ENCODE data around the gene CORT. TPM values are rescaled to one million over a fixed set of nuclear protein-coding genes. Genes with fewer than 3 reads are reported as not detected.
"Not testable (repeated sequence)": the region's sequence is repeated elsewhere in the genome, so short reads cannot be mapped to it uniquely, and the experiment has no call there.

CORT gene
- total RNA-seq, 1 donor from 2014 or later: 0.36 TPM

DNA sequence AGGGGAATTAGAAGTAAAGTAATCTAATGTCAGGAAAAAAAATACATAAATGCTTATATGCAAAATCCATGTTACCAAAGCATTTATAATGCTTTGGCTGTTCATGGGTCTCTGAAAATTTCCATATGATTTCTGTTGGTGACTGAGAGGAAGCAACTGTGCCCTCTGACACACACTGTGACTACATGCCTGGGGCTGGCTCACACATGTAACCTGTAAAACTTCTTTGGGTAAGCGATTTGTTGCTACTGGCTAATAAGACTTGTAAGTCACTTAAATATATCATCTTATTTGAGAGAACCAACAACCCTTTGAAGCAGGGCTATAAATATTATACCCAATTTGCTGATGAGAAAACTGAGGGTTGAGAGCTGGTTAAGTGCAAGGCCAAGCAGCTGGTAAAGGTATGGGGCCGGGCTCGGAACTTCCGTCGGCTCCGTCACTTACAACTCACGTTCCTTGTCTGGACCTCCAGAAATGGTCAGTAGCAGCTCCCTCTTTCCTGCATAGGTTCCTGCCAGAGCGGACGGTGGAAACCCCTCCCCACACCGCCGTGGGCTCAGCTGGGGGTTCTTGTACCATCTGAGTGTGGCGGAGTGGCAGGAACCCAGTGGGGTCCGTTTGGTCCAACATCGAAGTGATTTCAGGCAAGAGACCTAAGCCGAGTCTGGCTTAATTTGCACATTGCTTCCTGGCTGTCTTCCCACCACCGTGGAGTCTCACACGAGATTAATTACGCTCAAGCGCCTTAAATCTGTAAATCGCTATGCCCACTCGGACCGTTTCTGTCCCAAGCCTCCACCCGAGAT, 21.8 kb downstream of the CORT start:
- H3K27me3 Mint-ChIP-seq (ENCODE audit: insufficient read depth): no peaks in the 10 kb centered on the region
- DNase-seq (ENCODE audit: low spot score): peak; percentile 5
- H3K36me3 Mint-ChIP-seq (ENCODE audit: low read depth): peaks cover 15% of the 10 kb centered on the region
- no peaks in the 10 kb centered on the region for H3K9me3 Mint-ChIP-seq
- peak overlapping the region; percentile 89 for H3K4me3 Mint-ChIP-seq
- intact Hi-C loops (cut with micrococcal nuclease): loop anchor here (1.0 to 2.0 kb wide), 6 partner anchors 24 to 933 kb away; partner anchors contain the start of genes CENPS, MTOR and SLC25A33
- peaks cover 41% of the 10 kb centered on the region for H3K4me1 Mint-ChIP-seq (ENCODE audit: low read depth)
- peak overlapping the region; percentile 85 for H3K27ac Mint-ChIP-seq

GRCh38 chr1:10472220-10473144, 22.7 kb downstream of the CORT start, which contains the start of gene DFFA:
DFFA (minus strand) TSS chr1:10472529; CDS start chr1:10472458, 71 bp downstream.
- H3K27me3 Mint-ChIP-seq (ENCODE audit: insufficient read depth): no peaks in the 10 kb centered on the region
- peaks cover 13% of the 10 kb centered on the region for H3K36me3 Mint-ChIP-seq (ENCODE audit: low read depth)
- H3K27ac Mint-ChIP-seq: peak within 1 kb of the TSS; percentile 85
- peak; percentile 90 for DNase-seq (ENCODE audit: low spot score)
- H3K9me3 Mint-ChIP-seq: no peaks in the 10 kb centered on the region
- intact Hi-C loops (cut with micrococcal nuclease): loop anchor here (1.0 to 2.0 kb wide), 6 partner anchors 23 to 934 kb away; partner anchors contain the start of genes CENPS, MTOR and SLC25A33
- H3K4me3 Mint-ChIP-seq: peak within 1 kb of the TSS; percentile 89
- peaks cover 45% of the 10 kb centered on the region for H3K4me1 Mint-ChIP-seq (ENCODE audit: low read depth)

DNA sequence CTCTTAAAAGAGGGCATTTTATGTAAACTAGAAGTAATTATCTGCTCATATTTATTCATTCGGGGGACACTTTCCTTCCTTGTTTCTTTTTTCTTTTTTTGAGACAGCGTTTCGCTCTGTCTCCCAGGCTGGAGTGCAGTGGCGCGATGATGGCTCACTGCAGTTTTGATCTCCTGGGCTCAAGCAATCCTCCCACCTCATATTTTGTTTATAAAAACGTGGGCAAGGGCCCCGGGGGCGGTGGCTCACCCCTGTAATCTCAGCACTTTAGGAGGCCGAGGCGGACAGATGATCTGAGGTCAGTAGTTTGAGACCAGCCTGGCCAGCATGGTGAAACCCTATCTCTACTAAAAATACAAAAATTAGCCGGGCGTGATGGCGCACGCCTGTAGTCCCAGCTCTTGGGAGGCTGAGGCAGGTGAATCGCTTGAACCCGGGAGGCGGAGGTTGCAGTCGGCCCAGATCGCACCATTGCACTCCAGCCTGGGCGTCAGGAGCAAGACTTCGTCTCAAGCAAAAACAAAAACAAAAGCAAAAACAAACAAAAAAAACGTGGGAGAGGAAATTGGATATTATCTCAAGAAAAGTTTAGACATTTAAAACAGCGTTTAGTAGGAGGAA, 23.4 kb downstream of the CORT start:
- Mint-ChIP-seq H3K4me1 (ENCODE audit: low read depth) (peaks cover 46% of the 10 kb centered on the region), H3K36me3 (ENCODE audit: low read depth) (peaks cover 7% of the 10 kb centered on the region), H3K27ac (peak overlapping the region; percentile 65), H3K4me3 (peak overlapping the region; percentile 57), H3K27me3 (ENCODE audit: insufficient read depth) (no peaks in the 10 kb centered on the region), H3K9me3 (no peaks in the 10 kb centered on the region)
- intact Hi-C loops (cut with micrococcal nuclease): loop anchor here (2.0 kb wide), 1 partner anchor 934 kb away; the partner anchor contains the start of gene SLC25A33
- DNase-seq (ENCODE audit: low spot score): no peak

DNA sequence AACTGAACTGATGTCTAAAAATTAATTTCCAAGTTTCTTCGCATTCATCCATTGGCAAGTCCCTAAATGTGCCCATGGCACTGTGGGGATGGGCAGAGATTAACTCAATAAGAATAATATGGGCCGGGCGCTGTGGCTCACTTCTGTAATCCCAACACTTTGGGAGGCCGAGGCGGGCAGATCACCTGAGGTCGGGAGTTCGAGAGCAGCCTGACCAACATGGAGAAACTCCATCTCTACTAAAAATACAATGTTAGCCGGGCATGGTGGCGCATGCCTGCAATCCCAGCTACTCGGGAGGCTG, 24.4 kb downstream of the CORT start:
- H3K4me1 Mint-ChIP-seq (ENCODE audit: low read depth): peaks cover 47% of the 10 kb centered on the region
- DNase-seq (ENCODE audit: low spot score); H3K9me3 Mint-ChIP-seq; H3K36me3 Mint-ChIP-seq (ENCODE audit: low read depth); H3K27me3 Mint-ChIP-seq (ENCODE audit: insufficient read depth): not testable (repeated sequence)
- intact Hi-C loops (cut with micrococcal nuclease): loop anchor here (1.0 to 2.0 kb wide), 3 partner anchors 263 to 564 kb away; partner anchors contain the start of genes CTNNBIP1, KIF1B, LZIC and NMNAT1
- H3K4me3 Mint-ChIP-seq: peak overlapping the region; percentile 98
- peak overlapping the region; percentile 11 for H3K27ac Mint-ChIP-seq

DNA sequence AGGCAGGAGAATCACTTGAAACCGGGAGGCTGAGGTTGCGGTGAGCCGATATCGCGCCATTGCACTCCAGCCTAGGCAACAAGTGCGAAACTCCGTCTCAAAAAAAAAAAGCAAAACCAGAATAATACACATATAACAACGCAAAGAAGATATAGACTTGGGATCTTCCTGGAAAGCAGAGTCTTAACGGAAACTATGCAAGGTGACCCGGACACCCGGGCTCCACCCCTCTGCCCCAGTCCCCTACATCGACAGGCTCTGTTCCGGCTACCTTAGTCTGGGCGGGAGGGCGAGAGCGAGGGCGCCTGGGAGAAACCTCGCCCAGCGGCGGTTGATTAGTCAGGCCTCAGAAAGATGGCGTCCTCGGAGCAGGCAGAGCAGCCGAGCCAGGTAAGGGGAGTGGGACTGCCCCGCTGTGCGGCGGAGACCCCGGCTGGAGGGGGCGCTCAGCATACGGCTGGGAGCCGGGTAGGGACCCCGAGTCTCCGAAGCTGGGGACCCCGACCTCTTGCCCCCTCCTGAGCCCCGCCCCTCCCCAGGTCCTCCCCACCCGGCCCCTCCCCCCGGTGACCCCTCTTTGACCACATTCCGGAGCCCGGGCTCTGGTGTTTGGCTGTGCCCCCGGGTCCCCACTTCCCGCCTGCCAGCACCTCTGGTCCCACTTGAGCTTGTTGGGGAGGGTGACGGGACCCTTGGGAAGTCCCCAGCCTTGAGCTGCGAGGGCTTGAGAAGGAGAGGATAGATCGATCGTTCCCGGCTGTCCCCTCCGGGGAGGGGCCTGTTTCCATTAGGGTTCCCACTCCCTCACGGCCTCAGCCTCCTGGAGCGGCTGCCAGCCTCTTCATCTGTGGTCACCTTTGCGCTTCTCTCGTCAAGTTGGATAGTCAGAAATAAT, 25.0 kb downstream of the CORT start, which contains the start of gene PEX14:
Gene PEX14, plus strand, starts transcription at position 338 of the 895 bp plus-strand sequence. Its CDS starts 17 bp downstream, at position 355.
- Mint-ChIP-seq H3K9me3 (no peaks in the 10 kb centered on the region), H3K36me3 (ENCODE audit: low read depth) (peaks cover 2% of the 10 kb centered on the region), H3K4me3 (peak within 1 kb of the TSS; percentile 98), H3K27ac (peak within 1 kb of the TSS; percentile 90), H3K27me3 (ENCODE audit: insufficient read depth) (no peaks in the 10 kb centered on the region), H3K4me1 (ENCODE audit: low read depth) (peaks cover 52% of the 10 kb centered on the region)
- intact Hi-C loops (cut with micrococcal nuclease): loop anchor here (1.0 to 2.0 kb wide), 3 partner anchors 264 to 565 kb away; partner anchors contain the start of genes CTNNBIP1, KIF1B, LZIC and NMNAT1
- DNase-seq (ENCODE audit: low spot score): peak; percentile 82

DNA sequence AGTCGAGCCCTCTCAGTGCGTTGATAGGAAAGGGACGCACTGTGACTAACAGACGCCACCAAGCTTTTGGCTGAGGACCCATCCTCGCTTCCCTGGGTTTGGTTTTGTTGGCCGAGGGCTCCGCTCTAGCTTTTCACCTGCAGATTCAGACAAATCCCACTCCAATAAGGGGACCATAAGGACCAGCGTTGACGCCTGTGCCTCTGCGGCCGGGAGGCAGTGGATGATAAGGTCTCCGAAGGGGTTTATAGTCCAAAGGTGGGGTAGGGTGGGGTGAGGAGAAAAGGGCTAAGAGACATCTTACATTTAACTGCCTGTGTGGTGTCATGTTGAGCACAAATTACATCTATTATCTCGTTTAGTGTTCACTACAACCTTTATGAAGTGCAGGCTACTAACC, 25.7 kb downstream of the CORT start:
- Mint-ChIP-seq H3K36me3 (ENCODE audit: low read depth) (peaks cover 2% of the 10 kb centered on the region), H3K9me3 (no peaks in the 10 kb centered on the region), H3K27ac (peak overlapping the region; percentile 90), H3K27me3 (ENCODE audit: insufficient read depth) (no peaks in the 10 kb centered on the region), H3K4me1 (ENCODE audit: low read depth) (peaks cover 52% of the 10 kb centered on the region), H3K4me3 (peak overlapping the region; percentile 98)
- intact Hi-C loops (cut with micrococcal nuclease): loop anchor here (2.0 kb wide), 2 partner anchors 265 to 533 kb away; partner anchors contain the start of genes KIF1B, LZIC and NMNAT1
- no peak for DNase-seq (ENCODE audit: low spot score)

DNA sequence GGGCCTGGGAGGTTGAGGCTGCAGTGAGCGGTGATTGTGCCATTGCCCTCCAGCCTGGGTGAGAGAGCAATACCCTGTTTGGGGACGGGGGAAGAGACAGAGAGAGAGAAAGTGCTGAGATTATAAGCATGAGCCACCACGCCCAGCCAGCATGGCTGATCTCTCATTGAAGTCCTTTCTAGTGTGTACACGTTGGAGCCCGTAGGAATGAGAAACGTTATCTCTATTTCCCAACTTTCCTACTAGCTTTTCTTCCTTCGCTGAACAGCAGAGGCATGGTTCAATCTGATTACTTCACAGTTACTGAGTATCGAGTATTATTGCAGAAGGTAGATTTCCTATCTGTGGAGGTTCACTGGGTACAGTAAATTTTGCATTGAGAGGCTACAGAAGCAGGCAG, 29.5 kb downstream of the CORT start:
- no peaks in the 10 kb centered on the region for H3K27me3 Mint-ChIP-seq (ENCODE audit: insufficient read depth)
- no peak for DNase-seq (ENCODE audit: low spot score)
- no peak overlapping the region for H3K4me3 Mint-ChIP-seq
- H3K36me3 Mint-ChIP-seq (ENCODE audit: low read depth): peaks cover 2% of the 10 kb centered on the region
- no peak overlapping the region for H3K27ac Mint-ChIP-seq
- intact Hi-C loops (cut with micrococcal nuclease): no loop called here
- peaks cover 30% of the 10 kb centered on the region for H3K4me1 Mint-ChIP-seq (ENCODE audit: low read depth)
- no peaks in the 10 kb centered on the region for H3K9me3 Mint-ChIP-seq

GRCh38 chr1:10480614-10481013, 30.8 kb downstream of the CORT start:
- Mint-ChIP-seq H3K4me3 (no peak overlapping the region), H3K36me3 (ENCODE audit: low read depth) (peaks cover 5% of the 10 kb centered on the region), H3K4me1 (ENCODE audit: low read depth) (peaks cover 21% of the 10 kb centered on the region), H3K9me3 (no peaks in the 10 kb centered on the region), H3K27me3 (ENCODE audit: insufficient read depth) (no peaks in the 10 kb centered on the region), H3K27ac (no peak overlapping the region)
- intact Hi-C loops (cut with micrococcal nuclease): no loop called here
- DNase-seq (ENCODE audit: low spot score): no peak

DNA sequence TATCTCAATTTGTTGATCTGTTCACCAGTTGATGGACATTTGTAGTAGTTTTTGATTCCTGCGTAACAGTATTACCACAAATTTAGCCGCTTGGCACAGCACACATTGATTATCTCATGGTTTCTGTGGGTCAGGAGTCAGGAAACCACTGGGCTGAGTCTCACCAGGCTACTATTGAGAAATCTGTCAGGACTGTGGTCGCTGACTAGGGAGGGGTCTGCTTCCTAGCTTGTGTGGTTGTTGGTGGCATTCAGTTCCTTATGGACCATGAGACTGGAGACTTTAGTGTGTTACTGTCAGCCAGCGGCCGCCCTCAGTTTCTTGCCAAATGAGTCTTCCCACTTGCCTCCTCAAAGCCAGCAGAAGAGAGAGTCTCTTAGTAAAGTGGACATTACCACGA, 34.7 kb downstream of the CORT start:
- Mint-ChIP-seq H3K9me3 (no peaks in the 10 kb centered on the region), H3K4me3 (no peak overlapping the region), H3K27me3 (ENCODE audit: insufficient read depth) (no peaks in the 10 kb centered on the region), H3K4me1 (ENCODE audit: low read depth) (peaks cover 7% of the 10 kb centered on the region), H3K36me3 (ENCODE audit: low read depth) (peaks cover 7% of the 10 kb centered on the region), H3K27ac (no peak overlapping the region)
- no peak for DNase-seq (ENCODE audit: low spot score)
- intact Hi-C loops (cut with micrococcal nuclease): no loop called here

GRCh38 chr1:10489291-10490055, 39.6 kb downstream of the CORT start:
- Mint-ChIP-seq H3K36me3 (ENCODE audit: low read depth) (peaks cover 12% of the 10 kb centered on the region), H3K4me3 (no peak overlapping the region), H3K9me3 (no peaks in the 10 kb centered on the region), H3K27ac (no peak overlapping the region), H3K4me1 (ENCODE audit: low read depth) (peaks cover 13% of the 10 kb centered on the region), H3K27me3 (ENCODE audit: insufficient read depth) (no peaks in the 10 kb centered on the region)
- no peak for DNase-seq (ENCODE audit: low spot score)
- intact Hi-C loops (cut with micrococcal nuclease): no loop called here

DNA sequence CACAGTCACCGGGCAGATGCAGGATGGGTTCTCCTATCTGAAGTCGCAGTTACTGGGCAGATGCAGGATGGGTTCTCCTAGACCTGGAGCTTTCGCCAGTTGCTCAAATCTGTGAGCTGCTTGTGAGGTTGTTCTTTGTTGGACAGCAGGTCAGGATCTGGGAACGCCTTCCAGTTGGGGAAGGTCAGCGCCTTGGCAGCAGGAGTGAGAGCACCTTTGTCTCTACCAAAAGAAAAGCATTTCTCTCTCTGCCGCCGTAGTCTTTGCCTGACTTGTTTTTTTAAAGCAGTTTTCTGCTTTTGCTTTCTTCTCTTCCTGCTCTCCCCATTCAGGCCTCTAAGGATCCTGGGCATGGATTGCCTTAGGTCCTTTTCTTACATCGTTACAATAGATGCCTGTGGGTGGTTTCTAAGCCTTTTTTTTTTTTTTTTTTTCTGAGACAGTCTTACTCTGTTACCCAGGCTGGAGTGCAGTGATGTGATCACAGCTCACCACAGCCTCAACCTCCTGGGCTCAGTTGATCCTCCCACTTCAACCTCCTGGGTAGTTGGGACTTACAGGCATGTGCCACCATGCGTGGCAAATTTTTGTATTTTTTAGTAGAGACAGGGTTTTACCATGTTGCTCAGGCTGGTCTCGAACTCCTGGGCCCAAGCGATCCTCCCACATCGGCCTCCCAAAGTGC, 40.6 kb downstream of the CORT start:
- Mint-ChIP-seq H3K27ac (no peak overlapping the region), H3K4me3 (no peak overlapping the region), H3K27me3 (ENCODE audit: insufficient read depth) (no peaks in the 10 kb centered on the region), H3K9me3 (no peaks in the 10 kb centered on the region), H3K36me3 (ENCODE audit: low read depth) (peaks cover 8% of the 10 kb centered on the region), H3K4me1 (ENCODE audit: low read depth) (peaks cover 23% of the 10 kb centered on the region)
- DNase-seq (ENCODE audit: low spot score): no peak
- intact Hi-C loops (cut with micrococcal nuclease): no loop called here
